Endothelial cell of umbilical vein (primary cell): ENCODE measurements around the gene ADCY9. TPM values are rescaled to one million over a fixed set of nuclear protein-coding genes. Genes with fewer than 3 reads are reported as not detected.
A peak's percentile ranks its signal among the peaks of the same experiment; 100 is the strongest.

Experiments used
- BruUV-seq: library from RNA; stranded (reverse); fragments of 400-500 nt; replicated peaks from 2 replicates; lab custom pipeline; 2021; lab: Mats Ljungman, UMichigan
- CTCF ChIA-PET: fragments of 300-600, 350-600 bp; sonication (Branson Sonifier 250); formaldehyde crosslinking; loops from one replicate; lab custom pipeline; 2021; ENCODE audit warnings: antibody characterized with exemption, inconsistent platforms; lab: Charles Lee
- POLR2A ChIA-PET: fragments of 300-600, 350-600 bp; sonication (Branson Sonifier 250); formaldehyde crosslinking; loops from one replicate; lab custom pipeline; 2021; ENCODE audit warnings: antibody characterized with exemption, inconsistent platforms; lab: Charles Lee
- DNase-seq: peaks from one replicate; pipeline ENCODE4 v3.0.0-alpha.2; 2011; ENCODE audit warnings: low read depth, low spot score
- FAIRE-seq: peaks from 2 replicates; lab custom pipeline; 2011; peaks lifted over from hg19 to GRCh38; lab: Jason Lieb, UNC
- H2AFZ ChIP-seq: 2 replicates; pipeline ENCODE4 v1.6.0; 2012; ENCODE audit warnings: low read depth, low read length, control low read depth, inconsistent platforms
- H3K27ac ChIP-seq: 2 replicates; pipeline ENCODE4 v1.5.1; 2011; ENCODE audit warnings: low read depth, mild to moderate bottlenecking, control low read depth, low read length, moderate library complexity; ENCODE audit not compliant: insufficient read depth
- H3K27me3 ChIP-seq, 2 experiments: 2 replicates each; pipeline versions ENCODE4 v1.6.0 to v1.6.1; 2011; ENCODE audit warnings: low read length in 2 of 2, mixed read lengths in 1 of 2; ENCODE audit not compliant: control insufficient read depth in 2 of 2, insufficient read depth in 2 of 2
- H3K36me3 ChIP-seq, 2 experiments: 2 replicates in 1 of 2; 3 replicates in 1 of 2; pipeline ENCODE4 v1.5.1; 2011; ENCODE audit warnings: low read length in 2 of 2, mild to moderate bottlenecking in 1 of 2, moderate library complexity in 1 of 2; ENCODE audit not compliant: control insufficient read depth in 2 of 2, insufficient read depth in 2 of 2; ENCODE audit errors: extremely low read depth in 1 of 2
- H3K4me1 ChIP-seq: 3 replicates; pipeline ENCODE4 v1.5.1; 2011; ENCODE audit warnings: mild to moderate bottlenecking, low read length; ENCODE audit not compliant: control insufficient read depth, insufficient read depth; ENCODE audit errors: extremely low read depth
- H3K4me2 ChIP-seq: 2 replicates; pipeline ENCODE4 v1.6.1; 2011; ENCODE audit warnings: low read length, control low read depth, mixed read lengths; ENCODE audit not compliant: insufficient read depth
- H3K4me3 ChIP-seq, 3 experiments: fragments of 200-600 bp in 1 of 3; sonication (generic), shearing (Covaris generic) in 1 of 3; replicated peaks in 1 of 3; 2 replicates each; pipeline ENCODE4 v1.5.1; 2011 to 2016; ENCODE audit warnings: control low read depth in 3 of 3, low read length in 3 of 3, mild to moderate bottlenecking in 2 of 3, inconsistent platforms in 1 of 3, low read depth in 1 of 3, moderate library complexity in 1 of 3; ENCODE audit not compliant: insufficient read depth in 1 of 3
- H3K79me2 ChIP-seq: 2 replicates; pipeline ENCODE4 v1.6.0; 2012; ENCODE audit warnings: low read length, inconsistent platforms; ENCODE audit not compliant: control insufficient read depth, insufficient read depth
- H3K9ac ChIP-seq: replicated peaks from 2 replicates; pipeline ENCODE3; 2011; ENCODE audit warnings: low read length, control low read depth; ENCODE audit not compliant: insufficient read depth; ENCODE audit errors: extremely low read depth
- H3K9me1 ChIP-seq: replicated peaks from 3 replicates; pipeline ENCODE4 v1.6.0; 2011; ENCODE audit warnings: mild to moderate bottlenecking, low read length; ENCODE audit not compliant: control insufficient read depth, insufficient read depth; ENCODE audit errors: extremely low read depth
- H3K9me3 ChIP-seq: replicated peaks from 2 replicates; pipeline ENCODE4 v1.5.1; 2012; ENCODE audit warnings: low read length, inconsistent platforms; ENCODE audit not compliant: control insufficient read depth, insufficient read depth
- H4K20me1 ChIP-seq: replicated peaks from 2 replicates; pipeline ENCODE3; 2011; ENCODE audit warnings: mild to moderate bottlenecking, low read length; ENCODE audit not compliant: control insufficient read depth, insufficient read depth; ENCODE audit errors: extremely low read depth
- EZH2 ChIP-seq: IDR thresholded peaks from 2 replicates; pipeline ENCODE4 v1.6.1; 2012; ENCODE audit warnings: borderline replicate concordance, low read depth, mild to moderate bottlenecking, moderate library complexity, low read length, inconsistent platforms; ENCODE audit not compliant: severe bottlenecking
- FOS ChIP-seq: IDR thresholded peaks from 2 replicates; pipeline ENCODE4 v1.6.1; 2011; ENCODE audit warnings: mild to moderate bottlenecking, low read length, moderate library complexity, borderline replicate concordance; ENCODE audit not compliant: insufficient read depth
- GATA2 ChIP-seq: IDR thresholded peaks from 2 replicates; pipeline ENCODE4 v1.7.0; 2011; ENCODE audit warnings: low read depth, mild to moderate bottlenecking, moderate library complexity, mixed read lengths, low read length; ENCODE audit not compliant: insufficient read length, insufficient read depth
- JUN ChIP-seq: IDR thresholded peaks from 2 replicates; pipeline ENCODE4 v1.6.1; 2011; ENCODE audit warnings: borderline replicate concordance, low read depth; ENCODE audit not compliant: insufficient read length, insufficient read depth
- MYC ChIP-seq: IDR thresholded peaks from one replicate; pipeline ENCODE4 v1.6.1; 2011; ENCODE audit warnings: mild to moderate bottlenecking, low read depth, low read length
- POLR2A ChIP-seq: IDR thresholded peaks from 2 replicates; pipeline ENCODE4 v1.6.1; 2012; ENCODE audit warnings: low read depth, mild to moderate bottlenecking, control low read depth, low read length
- POLR2AphosphoS5 ChIP-seq: IDR thresholded peaks from 2 replicates; pipeline ENCODE4 v1.6.1; 2012; ENCODE audit warnings: low read depth, mild to moderate bottlenecking, control low read depth, low read length, moderate library complexity; ENCODE audit not compliant: insufficient read depth
- dilution Hi-C: fragments of 300-500 bp; cut with MboI; formaldehyde crosslinking; loops from one replicate; pipeline ENCODE4 v1.15.0; 2019; ENCODE audit warnings: low sequenced_read_pairs; ENCODE audit not compliant: extremely low pct_ligation_motif_present
- intact Hi-C: fragments of 100-400 bp; cut with micrococcal nuclease; formaldehyde crosslinking; loops from one replicate; pipeline ENCODE4 v1.10.0; 2022
- polyA plus RNA-seq, 4 experiments: library from polyadenylated mRNA; depleted of rRNA in 3 of 4; stranded (reverse) in 3 of 4; unstranded in 1 of 4; fragments of >200 nt; gene quantifications; 2 replicates each; pipeline versions ENCODE4 v1.2.1 to v1.2.3, GENCODE V29; 2011 to 2012; ENCODE audit warnings: missing spikeins in 1 of 4
- total RNA-seq: library from RNA; stranded (reverse); gene quantifications from 2 replicates; pipeline ENCODE4 v1.2.3, GENCODE V29; 2021
- TF ChIP-seq, protein P1 (sequence below), 2 donors: IDR thresholded peaks; 1 replicate in 1 of 2; 2 replicates in 1 of 2; pipeline ENCODE4 v1.5.1; 2011; ENCODE audit warnings: low read length in 2 of 2, mild to moderate bottlenecking in 2 of 2, moderate library complexity in 2 of 2, control low read depth in 1 of 2, inconsistent platforms in 1 of 2, low read depth in 1 of 2; ENCODE audit not compliant: insufficient read depth in 1 of 2; ENCODE audit errors: extremely low read depth in 1 of 2
- TF ChIP-seq, protein P2 (sequence below): IDR thresholded peaks from 2 replicates; pipeline ENCODE4 v1.6.1; 2011; ENCODE audit not compliant: insufficient read depth, insufficient read length

The ADCY9 gene
- total and polyA plus RNA-seq, 2 donors (not counting 3 experiments of a cell fraction or from before 2014, with no cell fraction given) = 6.8 to 14.0 TPM

DNA sequence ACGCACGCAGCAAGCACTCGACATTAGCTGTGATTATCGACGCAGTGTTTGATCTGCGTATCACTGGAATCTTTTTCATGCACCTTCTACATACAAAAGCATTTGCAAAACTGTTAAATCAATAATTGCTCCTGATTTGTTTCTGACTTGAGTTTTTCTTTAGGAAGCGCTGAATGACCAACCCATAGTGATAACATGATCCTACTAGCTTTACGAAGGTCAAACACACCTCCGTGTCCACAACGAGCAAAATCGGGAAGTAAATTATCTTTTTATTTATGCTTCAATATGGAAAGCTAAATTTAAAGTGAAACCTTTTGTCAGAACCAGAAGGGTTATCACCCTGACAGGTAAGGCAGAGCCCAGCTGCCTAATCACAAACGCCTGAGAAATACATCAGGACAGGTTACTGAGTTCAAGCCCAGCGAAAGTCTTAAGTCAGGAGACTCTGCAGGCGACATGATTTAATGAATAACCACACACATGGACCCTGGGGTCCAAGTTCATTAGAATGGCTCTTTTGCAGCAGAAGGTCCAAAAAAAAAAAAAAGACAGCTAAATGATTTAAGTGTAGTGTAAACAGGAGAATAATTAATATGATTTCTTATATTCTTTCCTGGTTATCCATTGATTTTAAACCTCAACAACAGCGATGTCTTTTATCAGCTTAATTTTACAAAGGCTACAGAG is 104.2 kb downstream of the ADCY9 start:
- peaks cover 32% of the 10 kb centered on the region for H3K4me1 ChIP-seq
- no peaks in the 10 kb centered on the region for H4K20me1 ChIP-seq
- no peak overlapping the region for H3K4me3 ChIP-seq
- no TSS peak for BruUV-seq
- peak overlapping the region; percentile 19 for H3K27ac ChIP-seq
- no peaks in the 10 kb centered on the region for H3K9me1 ChIP-seq
- no peak overlapping the region for H2AFZ ChIP-seq
- intact Hi-C loops = loop anchor here (5.0 to 10.0 kb wide), 3 partner anchors 40 to 243 kb away; no protein-coding TSS in a partner anchor
- no peaks in the 10 kb centered on the region for H3K36me3 ChIP-seq
- no peaks in the 10 kb centered on the region for H3K9me3 ChIP-seq
- H3K4me2 ChIP-seq = no peak overlapping the region
- no peak for TF ChIP-seq GATA2
- no peak for TF ChIP-seq POLR2AphosphoS5
- no peak for TF ChIP-seq EZH2
- TF ChIP-seq FOS = no peak
- TF ChIP-seq, protein P1, sequence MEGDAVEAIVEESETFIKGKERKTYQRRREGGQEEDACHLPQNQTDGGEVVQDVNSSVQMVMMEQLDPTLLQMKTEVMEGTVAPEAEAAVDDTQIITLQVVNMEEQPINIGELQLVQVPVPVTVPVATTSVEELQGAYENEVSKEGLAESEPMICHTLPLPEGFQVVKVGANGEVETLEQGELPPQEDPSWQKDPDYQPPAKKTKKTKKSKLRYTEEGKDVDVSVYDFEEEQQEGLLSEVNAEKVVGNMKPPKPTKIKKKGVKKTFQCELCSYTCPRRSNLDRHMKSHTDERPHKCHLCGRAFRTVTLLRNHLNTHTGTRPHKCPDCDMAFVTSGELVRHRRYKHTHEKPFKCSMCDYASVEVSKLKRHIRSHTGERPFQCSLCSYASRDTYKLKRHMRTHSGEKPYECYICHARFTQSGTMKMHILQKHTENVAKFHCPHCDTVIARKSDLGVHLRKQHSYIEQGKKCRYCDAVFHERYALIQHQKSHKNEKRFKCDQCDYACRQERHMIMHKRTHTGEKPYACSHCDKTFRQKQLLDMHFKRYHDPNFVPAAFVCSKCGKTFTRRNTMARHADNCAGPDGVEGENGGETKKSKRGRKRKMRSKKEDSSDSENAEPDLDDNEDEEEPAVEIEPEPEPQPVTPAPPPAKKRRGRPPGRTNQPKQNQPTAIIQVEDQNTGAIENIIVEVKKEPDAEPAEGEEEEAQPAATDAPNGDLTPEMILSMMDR (IDR thresholded peaks at IDR 0.05; ENCODE audit: extremely low read depth in 1 of 2, insufficient read depth in 1 of 2, low read depth in 1 of 2, low read length in 2 of 2) = no peak
- TF ChIP-seq, protein P2, sequence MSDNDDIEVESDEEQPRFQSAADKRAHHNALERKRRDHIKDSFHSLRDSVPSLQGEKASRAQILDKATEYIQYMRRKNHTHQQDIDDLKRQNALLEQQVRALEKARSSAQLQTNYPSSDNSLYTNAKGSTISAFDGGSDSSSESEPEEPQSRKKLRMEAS = no peak
- no peak for TF ChIP-seq MYC
- no peak for TF ChIP-seq POLR2A
- no peak for TF ChIP-seq JUN
- CTCF ChIA-PET = interaction anchor here (0.8 to 2.4 kb wide), 5 partner anchors 29 to 242 kb away, joined by 3 to 13 read pairs (median 5); no protein-coding TSS in a partner anchor
- POLR2A ChIA-PET = no interaction called here
- no peaks in the 10 kb centered on the region for H3K79me2 ChIP-seq
- FAIRE-seq (peak; percentile 21), DNase-seq (no peak)
- dilution Hi-C loops = no loop called here
- H3K27me3 ChIP-seq = no peaks in the 10 kb centered on the region
- no peak overlapping the region for H3K9ac ChIP-seq
